Activated naive CD4-positive, alpha-beta T cell treated with anti-CD3 and anti-CD28 coated beads, Interleukin-2, amount 50 U/mL, for 16 hours (primary cell): ENCODE results near the gene TRIM2.

ENCODE experiments used
- DNase-seq: peaks from one replicate; pipeline ENCODE4 v3.0.0-alpha.2; 2020

The TRIM2 gene

GRCh38 chr4:153342751-153343552 lies 138.7 kb downstream of the TRIM2 start:
- no peak for DNase-seq

- peak; percentile 94 for DNase-seq
Measured at GRCh38 chr4:153344131-153345011, 140.1 kb downstream of the TRIM2 start, which contains the start of gene MND1. MND1 (plus strand) TSS chr4:153344688; CDS start chr4:153344738, 50 bp downstream.

- DNase-seq, result peak; percentile 56
Measured at GRCh38 chr4:153345012-153345981, 141.1 kb downstream of the TRIM2 start.

GRCh38 chr4:153346031-153346430 lies 141.8 kb downstream of the TRIM2 start:
- DNase-seq, result no peak

GRCh38 chr4:153346563-153346962 lies 142.3 kb downstream of the TRIM2 start:
- no peak for DNase-seq

DNA sequence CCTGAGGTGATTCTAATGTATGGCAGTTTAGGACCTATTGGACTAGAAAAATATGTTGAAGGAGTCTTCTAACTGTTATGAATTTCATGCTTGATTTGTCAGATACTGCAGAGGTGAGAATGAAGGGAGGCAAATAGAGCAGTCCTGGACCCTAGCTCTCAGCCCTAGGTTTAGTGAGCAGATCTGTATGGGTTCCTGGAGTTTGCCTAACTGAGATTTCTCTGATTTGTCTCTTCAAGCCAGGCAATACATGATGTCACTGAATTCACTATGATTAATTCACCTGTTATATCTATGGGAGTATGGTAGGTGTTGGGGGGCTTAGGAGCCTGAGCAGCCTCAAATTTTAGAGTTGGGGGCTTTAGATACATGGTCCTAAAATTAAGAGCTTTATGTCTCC lies 142.9 kb downstream of the TRIM2 start:
- DNase-seq, result no peak

GRCh38 chr4:153348006-153348405 lies 143.8 kb downstream of the TRIM2 start:
- no peak for DNase-seq

GRCh38 chr4:153349206-153349805 lies 145.1 kb downstream of the TRIM2 start:
- no peak for DNase-seq

GRCh38 chr4:153362184-153362583 lies 157.9 kb downstream of the TRIM2 start:
- no peak for DNase-seq

- DNase-seq, result no peak
Measured at GRCh38 chr4:153364061-153364460, 159.8 kb downstream of the TRIM2 start.

- no peak for DNase-seq
Measured at GRCh38 chr4:153365003-153365402, 160.8 kb downstream of the TRIM2 start.

GRCh38 chr4:153366486-153366885 lies 162.2 kb downstream of the TRIM2 start:
- no peak for DNase-seq

GRCh38 chr4:153367092-153367491 lies 162.8 kb downstream of the TRIM2 start:
- no peak for DNase-seq

- DNase-seq, result no peak
Measured at GRCh38 chr4:153369021-153369420, 164.8 kb downstream of the TRIM2 start.

DNA sequence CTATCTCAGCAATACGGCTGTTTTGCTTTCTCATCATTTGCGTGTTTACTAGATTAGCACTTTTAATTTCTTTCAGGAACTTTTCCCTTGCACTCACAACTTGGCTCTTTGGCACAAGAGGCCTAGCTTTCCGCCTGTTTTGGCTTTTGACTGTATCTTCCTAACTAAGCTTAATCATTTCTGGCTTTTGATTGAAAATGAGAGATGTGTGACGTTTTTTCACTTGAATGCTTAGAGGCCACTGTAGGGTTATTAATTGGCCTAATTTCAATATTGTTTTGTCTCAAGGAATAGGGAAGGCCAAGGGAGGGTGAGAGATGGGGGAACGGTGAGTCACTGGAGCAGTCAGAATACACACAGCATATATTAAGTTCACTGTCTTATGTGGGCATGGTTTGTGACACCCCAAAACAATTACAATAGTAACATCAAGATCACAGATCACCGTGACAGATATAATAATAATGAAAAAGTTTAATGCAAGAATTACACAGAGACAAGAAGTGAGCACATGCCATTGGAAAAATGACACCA lies 167.5 kb downstream of the TRIM2 start:
- no peak for DNase-seq

GRCh38 chr4:153372967-153373562 lies 168.8 kb downstream of the TRIM2 start:
- no peak for DNase-seq

DNA sequence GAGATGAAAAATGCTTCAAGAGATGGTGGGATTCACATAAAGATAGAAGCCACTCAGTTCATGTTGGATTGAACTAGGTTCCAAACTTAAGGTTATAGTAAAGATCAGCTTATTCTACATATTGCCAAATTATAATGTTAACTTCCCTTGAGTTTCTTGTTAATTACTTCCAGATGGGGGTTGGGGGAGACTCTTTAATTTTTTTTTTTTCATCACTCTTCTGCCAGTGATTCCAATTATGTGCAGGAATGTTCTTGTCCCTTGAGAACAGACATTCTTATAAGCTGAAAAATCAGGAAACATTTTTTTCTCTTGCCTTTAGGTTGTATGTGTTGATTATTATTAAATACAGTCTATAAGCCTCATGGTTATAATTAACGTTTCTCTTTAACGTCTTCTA lies 170.2 kb downstream of the TRIM2 start:
- DNase-seq, result no peak

DNA sequence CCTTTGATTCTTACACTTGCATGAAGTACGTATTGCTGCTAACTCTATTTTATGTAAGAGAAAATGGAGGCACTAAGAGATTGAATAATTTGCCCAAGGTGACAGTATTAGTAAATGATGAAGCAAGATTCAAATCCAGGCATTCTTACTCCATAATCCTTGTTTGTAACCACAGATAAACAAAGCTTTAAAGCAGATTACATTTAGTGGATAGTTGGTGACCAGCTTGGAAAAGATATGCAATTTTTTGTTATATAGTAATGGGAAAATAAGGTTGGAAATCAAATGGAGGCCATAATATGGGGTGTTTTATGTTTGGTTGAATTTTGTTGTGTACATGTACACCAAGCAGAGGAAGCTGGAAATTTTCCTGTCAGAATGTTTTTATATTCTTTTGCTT lies 171.1 kb downstream of the TRIM2 start:
- DNase-seq, result no peak

- DNase-seq, result no peak
Measured at GRCh38 chr4:153383131-153383530, 178.9 kb downstream of the TRIM2 start.

GRCh38 chr4:153384160-153384559 lies 179.9 kb downstream of the TRIM2 start:
- DNase-seq, result no peak

DNA sequence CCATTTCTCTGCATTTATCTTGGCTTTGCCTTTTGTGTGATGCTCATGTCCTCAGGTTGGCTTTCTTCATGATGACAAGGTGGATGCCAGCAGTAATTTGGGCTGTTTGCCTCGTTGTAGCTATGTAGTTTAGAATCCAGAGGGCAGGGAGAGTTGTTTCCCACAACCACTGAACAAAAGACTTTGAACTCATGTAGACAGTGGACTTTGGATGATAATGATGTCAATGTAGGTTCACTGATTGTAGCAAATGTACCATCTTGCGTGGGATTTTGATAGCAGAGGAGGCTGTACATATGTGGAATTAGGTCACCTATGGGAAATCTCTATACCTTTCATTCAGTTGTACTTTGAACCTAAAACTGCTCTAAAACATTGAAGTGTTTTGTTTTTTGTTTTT lies 181.5 kb downstream of the TRIM2 start:
- DNase-seq, result no peak

GRCh38 chr4:153387981-153388380 lies 183.7 kb downstream of the TRIM2 start:
- DNase-seq, result no peak
